HCT116 (cell line): ENCODE measurements around the gene EHBP1.

ENCODE experiments used
- EZH2 ChIP-seq: fragments of 200-600 bp; sonication (generic); IDR thresholded peaks from 2 replicates; pipeline ENCODE4 v1.6.1; 2017; ENCODE audit warnings: antibody characterized with exemption, mixed run types
- EZH2phosphoT487 ChIP-seq: fragments of 200-600 bp; IDR thresholded peaks from 2 replicates; pipeline ENCODE4 v1.6.1; 2018; ENCODE audit warnings: antibody characterized with exemption, borderline replicate concordance
- POLR2A ChIP-seq: IDR thresholded peaks from 2 replicates; pipeline ENCODE4 v1.7.0; 2011; ENCODE audit warnings: borderline replicate concordance; ENCODE audit not compliant: insufficient read depth, insufficient read length; ENCODE audit errors: extremely low read depth
- POLR2AphosphoS5 ChIP-seq: IDR thresholded peaks from 2 replicates; pipeline ENCODE4 v1.6.1; 2011; ENCODE audit warnings: mild to moderate bottlenecking, low read depth, low read length, moderate library complexity
- RAD21 ChIP-seq: IDR thresholded peaks from 2 replicates; pipeline ENCODE4 v1.6.1; 2012; ENCODE audit warnings: low read depth, mild to moderate bottlenecking
- SIN3A ChIP-seq: IDR thresholded peaks from 2 replicates; pipeline ENCODE4 v1.6.1; 2012; ENCODE audit warnings: low read depth
- SP1 ChIP-seq: IDR thresholded peaks from 2 replicates; pipeline ENCODE4 v1.6.1; 2012; ENCODE audit warnings: low read depth
- SRF ChIP-seq: IDR thresholded peaks from 2 replicates; pipeline ENCODE4 v1.6.1; 2012; ENCODE audit warnings: low read depth
- TCF7L2 ChIP-seq: IDR thresholded peaks from 2 replicates; pipeline ENCODE4 v1.7.0; 2011; ENCODE audit warnings: borderline replicate concordance, inconsistent platforms; ENCODE audit not compliant: insufficient read depth, insufficient read length; ENCODE audit errors: extremely low read depth
- YY1 ChIP-seq: IDR thresholded peaks from 2 replicates; pipeline ENCODE4 v1.6.1; 2011; ENCODE audit warnings: low read length, low read depth, moderate library complexity, mild to moderate bottlenecking; ENCODE audit not compliant: insufficient replicate concordance; ENCODE audit errors: extremely low read depth
- ZFX ChIP-seq: fragments of 450-650 bp; IDR thresholded peaks from 2 replicates; pipeline ENCODE4 v1.6.1; 2017
- TF ChIP-seq, protein P1 (sequence below), 3 experiments: fragments of 200-600 bp in 1 of 3; sonication (generic) in 1 of 3; IDR thresholded peaks in 2 of 3; conservative IDR thresholded peaks in 1 of 3; 2 replicates each; pipeline ENCODE4 v1.5.1; 2012 to 2017; ENCODE audit warnings: low read depth in 2 of 3, low read length in 2 of 3, antibody characterized with exemption in 1 of 3, borderline replicate concordance in 1 of 3, control low read depth in 1 of 3, mild to moderate bottlenecking in 1 of 3, mixed read lengths in 1 of 3, mixed run types in 1 of 3, moderate library complexity in 1 of 3; ENCODE audit not compliant: insufficient read depth in 1 of 3
- TF ChIP-seq, protein P2 (sequence below): IDR thresholded peaks from 2 replicates; pipeline ENCODE4 v1.6.1; 2012
- TF ChIP-seq, protein P3 (sequence below): IDR thresholded peaks from 2 replicates; pipeline ENCODE4 v1.6.1; 2011; ENCODE audit warnings: mild to moderate bottlenecking, low read length, moderate library complexity; ENCODE audit not compliant: insufficient replicate concordance; ENCODE audit errors: extremely low read depth

DNA sequence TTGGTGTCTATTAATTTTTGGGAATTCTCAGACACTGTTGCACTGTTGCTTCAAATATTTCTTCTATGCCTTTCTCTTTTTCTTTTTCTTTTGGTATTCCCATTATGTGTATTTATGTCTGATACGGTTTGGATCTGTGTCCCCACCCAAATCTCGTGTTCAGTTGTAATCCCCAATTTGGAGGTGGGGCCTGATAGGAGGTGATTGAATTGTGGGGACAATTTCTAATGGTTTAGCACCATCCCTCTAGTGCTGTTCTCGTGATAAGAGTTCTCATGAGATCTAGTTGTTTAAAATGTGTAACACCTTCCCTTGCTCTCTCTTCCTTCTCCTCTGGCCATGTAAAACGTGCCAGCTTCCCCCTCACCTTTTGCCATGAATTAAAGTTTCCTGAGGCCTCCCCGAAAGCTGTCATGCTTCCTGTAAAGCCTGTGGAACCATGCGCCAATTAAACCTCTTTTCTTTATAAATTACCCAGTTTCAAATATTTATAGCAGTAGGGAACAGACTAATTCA lies 26.8 kb downstream of the EHBP1 start:
- TF ChIP-seq, protein P1, sequence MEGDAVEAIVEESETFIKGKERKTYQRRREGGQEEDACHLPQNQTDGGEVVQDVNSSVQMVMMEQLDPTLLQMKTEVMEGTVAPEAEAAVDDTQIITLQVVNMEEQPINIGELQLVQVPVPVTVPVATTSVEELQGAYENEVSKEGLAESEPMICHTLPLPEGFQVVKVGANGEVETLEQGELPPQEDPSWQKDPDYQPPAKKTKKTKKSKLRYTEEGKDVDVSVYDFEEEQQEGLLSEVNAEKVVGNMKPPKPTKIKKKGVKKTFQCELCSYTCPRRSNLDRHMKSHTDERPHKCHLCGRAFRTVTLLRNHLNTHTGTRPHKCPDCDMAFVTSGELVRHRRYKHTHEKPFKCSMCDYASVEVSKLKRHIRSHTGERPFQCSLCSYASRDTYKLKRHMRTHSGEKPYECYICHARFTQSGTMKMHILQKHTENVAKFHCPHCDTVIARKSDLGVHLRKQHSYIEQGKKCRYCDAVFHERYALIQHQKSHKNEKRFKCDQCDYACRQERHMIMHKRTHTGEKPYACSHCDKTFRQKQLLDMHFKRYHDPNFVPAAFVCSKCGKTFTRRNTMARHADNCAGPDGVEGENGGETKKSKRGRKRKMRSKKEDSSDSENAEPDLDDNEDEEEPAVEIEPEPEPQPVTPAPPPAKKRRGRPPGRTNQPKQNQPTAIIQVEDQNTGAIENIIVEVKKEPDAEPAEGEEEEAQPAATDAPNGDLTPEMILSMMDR (IDR thresholded peaks at IDR 0.05 in 2 of 3, conservative IDR thresholded peaks at IDR 0.05 in 1 of 3; ENCODE audit: borderline replicate concordance in 1 of 3, insufficient read depth in 1 of 3, low read depth in 2 of 3, low read length in 2 of 3) = no peak
- no peak for TF ChIP-seq SIN3A
- no peak for TF ChIP-seq SRF
- no peak for TF ChIP-seq EZH2phosphoT487
- TF ChIP-seq EZH2 = no peak
- no peak for TF ChIP-seq RAD21
- TF ChIP-seq ZFX = no peak
- TF ChIP-seq YY1 = no peak
- TF ChIP-seq POLR2AphosphoS5 = no peak
- TF ChIP-seq SP1 = no peak
- TF ChIP-seq, protein P2, sequence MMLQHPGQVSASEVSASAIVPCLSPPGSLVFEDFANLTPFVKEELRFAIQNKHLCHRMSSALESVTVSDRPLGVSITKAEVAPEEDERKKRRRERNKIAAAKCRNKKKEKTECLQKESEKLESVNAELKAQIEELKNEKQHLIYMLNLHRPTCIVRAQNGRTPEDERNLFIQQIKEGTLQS = no peak
- TF ChIP-seq POLR2A = no peak
- TF ChIP-seq TCF7L2 = no peak
- TF ChIP-seq, protein P3, sequence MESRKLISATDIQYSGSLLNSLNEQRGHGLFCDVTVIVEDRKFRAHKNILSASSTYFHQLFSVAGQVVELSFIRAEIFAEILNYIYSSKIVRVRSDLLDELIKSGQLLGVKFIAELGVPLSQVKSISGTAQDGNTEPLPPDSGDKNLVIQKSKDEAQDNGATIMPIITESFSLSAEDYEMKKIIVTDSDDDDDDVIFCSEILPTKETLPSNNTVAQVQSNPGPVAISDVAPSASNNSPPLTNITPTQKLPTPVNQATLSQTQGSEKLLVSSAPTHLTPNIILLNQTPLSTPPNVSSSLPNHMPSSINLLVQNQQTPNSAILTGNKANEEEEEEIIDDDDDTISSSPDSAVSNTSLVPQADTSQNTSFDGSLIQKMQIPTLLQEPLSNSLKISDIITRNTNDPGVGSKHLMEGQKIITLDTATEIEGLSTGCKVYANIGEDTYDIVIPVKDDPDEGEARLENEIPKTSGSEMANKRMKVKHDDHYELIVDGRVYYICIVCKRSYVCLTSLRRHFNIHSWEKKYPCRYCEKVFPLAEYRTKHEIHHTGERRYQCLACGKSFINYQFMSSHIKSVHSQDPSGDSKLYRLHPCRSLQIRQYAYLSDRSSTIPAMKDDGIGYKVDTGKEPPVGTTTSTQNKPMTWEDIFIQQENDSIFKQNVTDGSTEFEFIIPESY = no peak
